Measurements from ENCODE around the gene MAT1A.
"Not testable (repeated sequence)": the region's sequence is repeated elsewhere in the genome, so short reads cannot be mapped to it uniquely, and the experiment has no call there.

The MAT1A gene

GRCh38 chr10:80236457-80236856 is 53.0 kb downstream of the MAT1A start:
- DNase-seq (ENCODE audit: insufficient read length, low spot score); FAIRE-seq: not testable (repeated sequence)

GRCh38 chr10:80234331-80235235 is 54.9 kb downstream of the MAT1A start:
- DNase-seq (ENCODE audit: insufficient read length, low spot score) = not testable (repeated sequence)
- FAIRE-seq = peak; percentile 99

- DNase-seq (ENCODE audit: insufficient read length, low spot score); FAIRE-seq: not testable (repeated sequence)
Measured at GRCh38 chr10:80233871-80234270, 55.6 kb downstream of the MAT1A start.

- FAIRE-seq = not testable (repeated sequence)
Measured at GRCh38 chr10:80226723-80227122, 62.7 kb downstream of the MAT1A start.

GRCh38 chr10:80223031-80223419 is 66.4 kb downstream of the MAT1A start:
- FAIRE-seq; DNase-seq (ENCODE audit: insufficient read length, low spot score): not testable (repeated sequence)

More at GRCh38 chr10:80226723-80227122, 62.7 kb downstream of the MAT1A start:
- not testable (repeated sequence) for DNase-seq (ENCODE audit: insufficient read length, low spot score)

Data from GM19239 (cell line).